Measurements from ENCODE around the gene BCL3. TPM values are rescaled to one million over a fixed set of nuclear protein-coding genes. Genes with fewer than 3 reads are reported as not detected.

BCL3 gene
- total RNA-seq, 4 donors from 2014 or later: 26.6 to 88.9 (median 51.4) TPM

GRCh38 chr19:44800461-44800860 is 52.0 kb downstream of the BCL3 start:
- Histone ChIP-seq H3K27ac (no peak overlapping the region), H3K4me3 (no peak overlapping the region), H3K27me3 (no peaks in the 10 kb centered on the region), H3K4me1 (peaks cover 0 to 7% (median 0%) of the 10 kb centered on the region in 3 donors), H3K9me3 (no peaks in the 10 kb centered on the region), H3K36me3 (peaks cover 0 to 46% (median 0%) of the 10 kb centered on the region in 3 donors)
- intact Hi-C loops (cut with DNase I): no loop called here
- TF ChIP-seq POLR2A (IDR thresholded peaks at IDR 0.05): no peak
- TF ChIP-seq CTCF (IDR thresholded peaks at IDR 0.05): peak; percentile 72 to 97 (median 91)
- DNase-seq: no peak
- WGBS, 2 donors: 0% methylated on average over 1 to 2 of the region's 3 CpGs

GRCh38 chr19:44803442-44804428 is 55.2 kb downstream of the BCL3 start:
- intact Hi-C loops (cut with DNase I): no loop called here
- TF ChIP-seq POLR2A (IDR thresholded peaks at IDR 0.05) (no peak), CTCF (IDR thresholded peaks at IDR 0.05) (no peak)
- Histone ChIP-seq H3K36me3 (peaks cover 0 to 14% (median 0%) of the 10 kb centered on the region in 3 donors), H3K27me3 (peaks cover 0 to 2% (median 0%) of the 10 kb centered on the region in 4 donors), H3K9me3 (no peaks in the 10 kb centered on the region), H3K4me1 (peaks cover 9 to 28% (median 11%) of the 10 kb centered on the region in 3 donors), H3K27ac (no peak overlapping the region), H3K4me3 (no peak overlapping the region)
- no peak for DNase-seq
- WGBS, 2 donors: 82 to 85% methylated on average over 7 to 13 of the region's 13 CpGs

- Histone ChIP-seq H3K36me3 (peaks cover 0 to 10% (median 0%) of the 10 kb centered on the region in 3 donors), H3K4me1 (peaks cover 14 to 47% (median 18%) of the 10 kb centered on the region in 3 donors), H3K27ac (no peak overlapping the region), H3K4me3 (no peak overlapping the region), H3K27me3 (peaks cover 0 to 19% (median 0%) of the 10 kb centered on the region in 4 donors), H3K9me3 (no peaks in the 10 kb centered on the region)
- TF ChIP-seq POLR2A (IDR thresholded peaks at IDR 0.05) (no peak), CTCF (IDR thresholded peaks at IDR 0.05) (no peak)
- intact Hi-C loops (cut with DNase I): no loop called here
- no peak for DNase-seq
- 59 to 78% methylated on average over 3 to 7 of the region's 7 CpGs for WGBS, 2 donors
Measured at GRCh38 chr19:44806291-44806690, 57.8 kb downstream of the BCL3 start.

- no peaks in the 10 kb centered on the region for H3K9me3 ChIP-seq
- DNase-seq: no peak
- H3K4me3 ChIP-seq: no peak overlapping the region
- TF ChIP-seq CTCF (IDR thresholded peaks at IDR 0.05): no peak
- no peak for TF ChIP-seq POLR2A (IDR thresholded peaks at IDR 0.05)
- WGBS, 2 donors: 30% methylated on average over 4 of the region's 5 CpGs; no CpG with 5 or more reads in 1 of the 2 donors
- intact Hi-C loops (cut with DNase I): no loop called here
- H3K4me1 ChIP-seq: peaks cover 14 to 49% (median 18%) of the 10 kb centered on the region in 3 donors
- peaks cover 0 to 7% (median 0%) of the 10 kb centered on the region in 3 donors for H3K36me3 ChIP-seq
- H3K27ac ChIP-seq: peak overlapping the region in 3 of 4 donors; percentile 43 to 75 (median 57)
- peaks cover 0 to 19% (median 0%) of the 10 kb centered on the region in 4 donors for H3K27me3 ChIP-seq
Measured at GRCh38 chr19:44807162-44807561, 58.7 kb downstream of the BCL3 start.
